ENCODE measurements around the gene PAPPA2.
"Not testable (repeated sequence)": the region's sequence is repeated elsewhere in the genome, so short reads cannot be mapped to it uniquely, and the experiment has no call there.

Gene PAPPA2

GRCh38 chr1:176609556-176610408 is 146.8 kb downstream of the PAPPA2 start:
- DNase-seq (ENCODE audit: low spot score), result no peak

DNA sequence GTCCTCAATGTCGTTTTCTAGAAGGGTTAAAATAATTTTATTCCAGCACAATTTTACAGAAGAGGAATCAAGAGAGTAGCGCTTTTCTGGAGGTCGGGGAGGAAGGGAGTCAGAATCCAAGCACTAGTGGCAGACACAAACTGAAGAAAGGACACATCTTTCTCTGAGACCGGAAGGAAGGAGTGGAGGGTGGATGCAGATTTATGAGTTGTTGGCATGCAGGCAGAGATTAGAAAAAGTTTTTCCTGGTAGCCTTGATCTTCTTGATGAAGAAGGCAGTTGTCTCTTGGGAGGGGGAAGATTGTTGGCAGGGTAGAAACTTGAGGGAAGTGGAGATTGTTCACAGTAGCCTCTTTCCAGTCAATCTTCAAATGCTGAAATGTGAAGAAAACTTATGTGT is 149.8 kb downstream of the PAPPA2 start:
- no peak for DNase-seq (ENCODE audit: low spot score)

GRCh38 chr1:176617881-176618280 is 154.9 kb downstream of the PAPPA2 start:
- no peak for DNase-seq (ENCODE audit: low spot score)

- no peak for DNase-seq (ENCODE audit: low spot score)
Observed at GRCh38 chr1:176619261-176619660, 156.3 kb downstream of the PAPPA2 start.

- DNase-seq (ENCODE audit: low spot score), result no peak
Observed at GRCh38 chr1:176625365-176625764, 162.4 kb downstream of the PAPPA2 start.

- no peak for DNase-seq (ENCODE audit: low spot score)
Observed at GRCh38 chr1:176626572-176627061, 163.6 kb downstream of the PAPPA2 start.

- DNase-seq (ENCODE audit: low spot score), result no peak
Observed at GRCh38 chr1:176628775-176629174, 165.8 kb downstream of the PAPPA2 start.

GRCh38 chr1:176634733-176635132 is 171.8 kb downstream of the PAPPA2 start:
- DNase-seq (ENCODE audit: low spot score), result not testable (repeated sequence)

DNA sequence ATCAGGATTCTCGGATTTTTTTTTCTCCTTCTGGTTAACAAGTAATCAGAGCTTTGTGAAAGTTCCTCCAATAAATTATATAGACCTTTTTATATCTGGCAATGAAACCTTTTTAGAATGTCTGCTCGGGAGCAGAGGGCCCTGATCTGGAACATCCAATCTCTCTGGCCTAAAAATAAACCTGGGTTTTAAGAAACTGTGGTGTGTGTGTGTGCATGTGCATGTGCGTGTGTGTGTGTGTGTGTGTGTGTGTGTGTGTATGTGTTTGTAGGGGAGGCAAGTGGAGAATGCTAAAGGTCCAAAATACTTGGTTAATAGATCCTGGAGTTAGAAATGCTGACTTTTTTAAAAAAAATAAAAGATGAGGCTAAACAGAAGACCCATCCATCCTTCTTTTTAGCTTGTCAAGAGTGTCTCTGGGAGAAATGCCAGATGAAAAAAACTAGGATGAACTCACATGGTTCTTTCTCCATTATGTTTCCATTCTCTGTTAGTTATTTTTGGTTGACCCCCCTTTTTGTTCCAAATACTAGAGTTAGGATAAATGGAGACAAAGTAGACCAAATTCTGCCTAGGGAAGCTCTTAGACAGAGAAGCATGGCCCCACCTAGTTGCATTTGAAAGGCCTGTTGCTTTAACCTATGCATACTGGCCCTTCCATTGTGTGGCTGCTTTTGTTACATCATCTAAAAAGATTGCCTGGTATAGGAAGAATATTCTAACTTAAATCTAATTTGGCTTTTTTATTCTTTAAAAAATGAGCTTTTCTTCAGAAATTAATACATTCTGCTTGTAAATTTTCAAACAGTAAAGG is 175.9 kb downstream of the PAPPA2 start:
- no peak for DNase-seq (ENCODE audit: low spot score)

DNA sequence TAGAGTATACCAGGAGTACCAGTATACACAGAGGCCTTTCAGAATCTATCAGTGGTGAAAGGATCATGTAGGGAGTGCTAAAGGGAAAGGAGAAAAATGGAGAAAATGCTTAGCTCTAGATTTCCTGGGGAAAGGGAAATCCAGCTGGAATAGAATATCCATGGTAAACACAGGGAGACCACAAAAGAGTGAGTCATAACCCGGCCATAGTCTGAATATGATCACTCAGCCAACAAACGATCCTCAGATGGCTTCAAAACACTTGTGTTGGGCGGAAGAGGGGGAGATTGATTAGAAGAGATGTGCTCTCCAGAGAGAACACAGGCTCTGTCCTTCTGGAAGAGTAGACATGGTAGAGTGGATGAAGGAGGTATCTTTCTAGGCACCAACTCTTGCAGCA is 180.6 kb downstream of the PAPPA2 start:
- no peak for DNase-seq (ENCODE audit: low spot score)

DNA sequence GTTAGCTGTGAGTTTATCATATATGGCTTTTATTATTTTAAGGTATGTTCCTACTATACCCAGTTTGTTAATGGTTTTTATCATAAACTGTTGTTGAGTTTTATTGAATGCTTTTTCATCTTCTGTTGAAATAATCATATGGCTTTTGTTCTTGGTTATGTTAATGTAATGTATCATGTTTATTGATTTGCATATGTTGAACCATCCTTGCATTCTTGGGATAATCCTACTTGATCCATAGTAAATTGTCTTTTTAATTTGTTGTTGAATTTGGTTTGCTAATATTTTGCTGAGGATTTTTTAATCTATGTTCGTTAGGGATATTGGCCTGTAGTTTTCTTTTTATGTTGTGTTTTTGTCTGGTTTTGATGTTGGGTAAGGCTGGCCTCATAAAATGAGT is 185.6 kb downstream of the PAPPA2 start:
- no peak for DNase-seq (ENCODE audit: low spot score)

- DNase-seq (ENCODE audit: low spot score), result no peak
Observed at GRCh38 chr1:176656257-176656995, 193.5 kb downstream of the PAPPA2 start.

GRCh38 chr1:176669782-176670181 is 206.8 kb downstream of the PAPPA2 start:
- DNase-seq (ENCODE audit: low spot score), result no peak

DNA sequence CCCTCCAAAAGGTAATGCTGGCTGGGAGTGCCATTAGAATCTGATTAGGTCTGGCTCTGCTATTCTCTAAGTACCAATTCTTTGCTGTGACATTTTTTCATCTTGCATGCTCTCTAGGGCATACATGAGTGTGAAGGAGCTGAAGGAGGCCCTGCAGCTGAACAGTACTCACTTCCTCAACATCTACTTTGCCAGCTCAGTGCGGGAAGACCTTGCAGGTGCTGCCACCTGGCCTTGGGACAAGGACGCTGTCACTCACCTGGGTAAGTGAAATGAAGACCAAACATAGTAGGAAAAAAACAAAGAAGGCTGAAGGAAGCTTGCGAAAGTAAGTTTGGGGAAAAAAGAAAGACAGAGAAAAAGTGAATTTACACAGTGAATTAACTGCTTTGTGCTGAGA is 207.9 kb downstream of the PAPPA2 start:
- DNase-seq (ENCODE audit: low spot score), result no peak

- no peak for DNase-seq (ENCODE audit: low spot score)
Observed at GRCh38 chr1:176682830-176683535, 220.0 kb downstream of the PAPPA2 start.

DNA sequence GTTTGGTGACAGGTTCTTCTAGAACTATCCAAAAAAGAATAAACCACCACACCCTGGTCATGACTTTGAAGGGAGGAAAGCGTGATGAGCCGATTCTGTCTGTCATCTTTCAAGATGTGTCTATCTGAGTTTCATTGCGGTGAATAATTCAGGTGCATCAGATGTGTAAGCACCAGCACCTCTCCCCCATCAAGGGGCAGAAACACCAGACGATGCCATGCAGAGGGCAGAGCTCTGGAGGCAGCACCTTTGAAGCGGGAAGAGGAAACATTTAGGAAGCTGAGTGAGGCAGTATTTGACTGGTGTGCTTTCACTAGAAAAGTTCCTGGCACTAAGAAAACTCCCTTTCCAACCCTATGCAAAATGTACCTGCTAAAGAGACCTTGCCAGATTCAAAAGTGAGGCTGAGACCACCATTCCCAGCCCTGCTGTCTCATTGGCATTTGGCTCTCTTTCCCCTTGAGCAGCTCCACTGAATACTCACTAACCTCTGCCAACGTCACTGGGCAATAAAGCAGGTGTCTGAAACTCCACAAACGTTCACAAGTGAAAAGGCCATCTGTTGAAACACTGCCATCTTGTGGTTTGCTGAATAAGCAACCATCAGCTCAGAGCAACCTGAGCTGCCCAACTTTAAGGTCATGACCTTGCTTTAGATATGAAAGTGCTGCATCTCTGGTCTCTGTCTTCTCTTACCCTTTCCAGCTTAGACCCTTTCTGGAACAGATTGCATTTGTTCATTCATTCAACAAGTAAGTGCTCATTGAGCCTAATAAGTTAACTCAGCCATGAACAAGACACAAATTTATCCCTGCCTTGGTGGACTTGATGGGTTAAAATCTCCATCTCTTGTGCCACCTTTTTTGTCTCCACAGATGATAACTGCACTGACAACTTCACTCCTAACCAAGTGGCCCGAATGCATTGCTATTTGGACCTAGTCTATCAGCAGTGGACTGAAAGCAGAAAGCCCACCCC is 228.6 kb downstream of the PAPPA2 start:
- peak; percentile 8 for DNase-seq (ENCODE audit: low spot score)

GRCh38 chr1:176692431-176692830 is 229.5 kb downstream of the PAPPA2 start:
- no peak for DNase-seq (ENCODE audit: low spot score)

- no peak for DNase-seq (ENCODE audit: low spot score)
Observed at GRCh38 chr1:176692988-176693696, 230.2 kb downstream of the PAPPA2 start.

DNA sequence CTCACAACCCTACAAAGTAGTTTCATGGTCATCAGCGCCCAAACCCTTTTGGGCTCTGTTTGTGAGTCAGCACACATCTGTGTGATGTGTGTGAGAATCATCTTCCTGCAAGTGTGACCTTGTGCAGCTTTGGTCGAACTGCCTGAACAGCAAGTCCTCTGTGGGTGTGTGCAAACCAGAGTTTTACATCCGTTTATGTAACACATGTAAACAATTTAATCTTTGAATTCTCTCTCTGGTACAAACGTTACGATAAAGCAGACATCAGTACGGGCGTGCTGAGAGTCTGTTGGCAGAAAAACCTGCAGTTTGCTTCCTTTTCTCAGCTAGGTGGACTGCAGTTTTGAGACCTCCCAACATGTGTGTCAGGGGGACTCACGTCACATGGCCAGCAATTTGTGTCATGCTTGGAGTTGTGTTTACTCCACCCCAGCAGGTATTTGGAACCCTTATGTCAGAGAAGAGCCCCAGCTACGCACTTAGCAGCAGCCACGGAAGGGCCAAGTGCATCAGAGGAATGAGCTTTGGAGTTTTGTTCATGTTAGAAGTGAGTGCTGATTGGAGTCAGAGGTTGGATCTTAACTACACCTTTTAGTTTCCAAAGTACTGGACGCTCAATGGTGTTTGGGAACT is 230.8 kb downstream of the PAPPA2 start:
- no peak for DNase-seq (ENCODE audit: low spot score)
